NCI-H2196 treated with DMSO at 0.1 percent for 48 hours (cell line): Measurements from ENCODE around the gene PLXNA2.

Experiments used
- DNase-seq: peaks from one replicate; lab custom pipeline; 2025; ENCODE audit not compliant: unreplicated experiment; lab: John Stamatoyannopoulos, UW

The PLXNA2 gene

DNA sequence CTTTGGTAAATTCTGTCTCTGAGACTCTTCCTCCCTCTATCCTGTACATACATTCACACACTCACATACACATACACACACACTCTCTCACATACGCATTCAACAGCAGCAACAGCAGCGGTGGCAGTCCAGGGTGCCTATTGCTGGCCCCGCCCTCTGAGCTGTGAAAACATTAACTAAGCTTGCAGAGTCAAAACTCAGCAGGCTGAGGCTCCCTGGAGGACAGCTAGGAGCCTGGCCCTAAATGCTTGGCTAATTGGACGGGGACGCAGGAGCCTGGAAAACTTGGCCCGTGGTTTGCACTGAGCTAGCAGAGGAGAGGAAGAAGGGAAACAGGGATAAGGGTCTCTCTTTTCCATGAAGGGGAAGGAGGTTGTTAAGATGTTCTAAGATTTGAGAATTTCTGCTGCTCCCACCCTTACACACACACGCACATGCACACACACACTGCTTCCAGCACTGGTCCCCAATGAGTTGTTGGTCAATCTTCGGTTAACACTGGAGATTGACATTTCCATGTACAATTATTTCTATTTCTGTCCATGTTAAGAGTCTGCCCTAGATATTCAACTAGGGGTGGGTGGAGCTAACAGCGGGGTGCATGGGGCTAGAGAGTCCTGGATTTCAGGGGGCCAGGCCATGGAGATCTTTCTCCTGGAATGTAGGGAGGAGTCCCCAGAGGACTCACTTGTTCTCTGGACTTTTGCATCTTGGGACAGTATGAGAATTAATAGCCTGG, 94.2 kb downstream of the PLXNA2 start:
- no peak for DNase-seq

DNA sequence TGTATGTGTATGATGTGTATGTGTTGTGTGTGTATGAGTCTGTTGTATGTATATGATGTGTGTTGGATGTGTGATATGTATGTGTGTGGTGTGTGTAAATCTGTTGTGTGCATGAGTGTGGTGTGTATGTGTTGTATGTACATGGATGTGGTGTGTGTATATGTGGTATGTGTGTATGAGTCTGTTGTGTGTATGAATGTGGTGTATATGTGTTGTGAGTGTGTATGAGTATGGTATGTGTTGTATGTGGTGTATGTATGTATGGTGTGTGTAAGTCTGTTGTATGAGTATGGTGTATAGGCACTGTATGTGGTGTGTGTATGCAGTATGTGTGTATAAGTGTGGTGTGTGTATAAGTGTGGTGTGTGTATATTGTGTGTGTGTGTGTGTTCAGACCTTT, 95.0 kb downstream of the PLXNA2 start:
- DNase-seq = no peak

DNA sequence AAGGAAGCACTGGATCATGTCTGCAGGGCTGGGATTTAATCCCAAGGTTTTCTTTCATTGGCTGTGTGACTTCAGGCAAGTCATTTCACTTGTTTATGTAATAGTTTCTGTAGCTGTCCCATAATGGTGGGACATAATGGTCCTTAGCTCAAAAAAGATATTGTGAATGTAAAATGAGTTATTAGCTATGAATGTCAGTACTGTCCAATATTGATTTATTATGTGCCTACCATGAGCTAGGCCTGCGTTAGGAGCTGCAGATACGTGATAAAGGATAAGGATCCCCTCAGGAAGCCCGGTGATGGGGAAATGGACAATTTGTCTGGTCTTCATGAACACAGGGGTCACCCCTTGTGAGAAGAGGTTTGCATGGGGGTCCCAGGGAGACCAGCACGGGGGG, 95.8 kb downstream of the PLXNA2 start:
- no peak for DNase-seq

DNA sequence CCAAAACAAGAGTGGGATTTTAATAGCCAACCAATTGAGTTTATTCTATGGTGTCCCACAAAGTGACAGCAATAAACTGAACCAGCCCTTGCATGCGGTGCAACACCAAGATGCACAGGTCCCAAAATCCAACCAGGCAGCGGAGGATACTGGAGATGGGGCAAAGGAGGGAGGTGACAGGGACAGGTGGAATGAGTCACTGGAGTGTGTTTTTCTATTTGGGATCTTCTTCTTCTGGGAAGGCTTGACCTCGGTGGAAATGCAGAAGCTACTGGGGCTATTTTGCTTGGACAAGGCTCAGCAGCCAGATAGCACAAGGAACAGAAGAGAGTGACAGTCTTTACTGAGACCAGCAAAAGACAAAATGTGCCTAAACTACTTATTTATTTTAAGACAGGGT, 97.5 kb downstream of the PLXNA2 start:
- no peak for DNase-seq

DNA sequence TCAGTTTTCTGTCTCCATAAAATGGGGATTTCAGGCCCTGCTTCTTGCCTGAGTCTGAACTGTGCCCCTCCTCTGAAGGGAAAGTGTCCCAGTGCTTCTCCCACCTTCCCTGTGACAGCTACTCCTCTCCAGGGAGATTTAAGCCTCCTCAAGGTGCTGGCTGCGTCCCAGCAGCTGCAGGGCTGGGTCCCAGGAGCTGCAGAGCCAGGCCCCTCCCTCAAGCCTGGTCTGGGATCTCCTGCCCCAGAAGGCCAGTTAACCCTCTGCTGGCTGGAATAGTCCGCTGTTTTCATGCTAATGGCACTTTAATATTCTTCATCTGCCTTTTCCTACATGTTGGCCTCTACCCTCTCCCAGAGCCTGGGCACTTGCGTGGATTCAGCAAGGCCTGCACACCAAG, 99.0 kb downstream of the PLXNA2 start:
- no peak for DNase-seq

DNA sequence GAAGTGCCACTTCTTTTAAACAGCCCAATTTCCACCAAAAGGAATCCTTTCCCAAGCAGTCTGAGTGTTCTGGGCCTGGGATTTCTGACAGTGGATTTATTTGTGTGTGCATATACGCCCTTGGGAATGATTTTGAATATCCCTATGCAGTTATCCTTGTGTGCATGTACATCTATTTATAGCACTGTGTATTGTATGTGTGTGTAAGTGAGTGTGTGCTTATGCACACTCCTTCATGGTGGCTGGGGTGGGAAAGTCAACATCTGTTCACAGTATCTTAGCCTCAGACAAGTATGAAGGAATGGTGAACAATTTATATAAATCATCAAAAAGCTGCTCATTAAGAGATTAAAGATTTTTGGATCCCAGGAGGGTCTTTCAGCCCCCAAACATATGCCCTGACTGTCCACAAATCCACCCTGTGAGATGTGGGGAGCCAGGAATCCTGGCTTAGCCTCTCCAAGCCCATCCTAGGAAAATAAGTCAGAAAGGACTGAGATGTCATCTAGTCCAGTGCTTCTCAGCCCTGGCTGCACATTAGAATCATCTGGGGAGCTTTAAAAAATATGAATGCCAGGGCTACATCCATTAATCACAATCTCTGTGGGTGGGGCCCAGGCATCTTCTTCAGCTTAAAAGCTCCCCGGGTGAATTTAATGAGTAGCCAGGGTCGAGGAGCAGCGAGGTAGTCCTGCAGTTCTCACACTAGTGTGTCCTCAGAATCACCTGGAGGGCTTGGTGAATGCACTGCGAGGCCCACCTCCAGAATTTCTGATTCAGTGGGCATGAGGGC, 101.4 kb downstream of the PLXNA2 start:
- DNase-seq = no peak

DNA sequence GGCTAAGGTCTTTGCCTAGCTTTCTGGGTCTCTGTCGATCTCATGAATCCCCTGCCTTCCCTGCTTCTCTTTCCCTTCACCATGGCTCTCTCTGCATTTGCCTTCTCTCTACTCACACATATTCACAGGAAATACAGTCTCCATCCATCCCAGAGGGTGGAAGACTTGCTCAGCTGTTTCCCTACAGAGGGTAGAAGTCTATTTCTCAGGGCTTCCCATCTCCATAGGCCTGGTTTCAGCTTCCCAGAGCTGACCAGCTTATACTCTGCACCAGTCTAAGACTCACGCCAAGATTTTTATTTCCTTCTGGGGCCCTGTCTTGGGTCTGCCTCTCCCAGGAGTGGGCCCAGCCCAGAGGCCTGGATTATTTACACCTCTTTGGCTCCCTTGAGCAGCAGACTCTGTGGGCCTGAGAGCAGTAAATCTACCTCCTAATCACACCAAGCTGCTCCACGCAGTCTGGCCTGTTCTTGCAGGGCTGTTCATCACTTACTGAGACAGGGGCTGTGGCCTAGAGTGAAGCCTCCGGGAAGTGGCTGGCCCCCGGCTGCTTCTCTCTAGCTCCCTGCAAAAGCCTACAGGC, 102.5 kb downstream of the PLXNA2 start:
- DNase-seq = no peak

DNA sequence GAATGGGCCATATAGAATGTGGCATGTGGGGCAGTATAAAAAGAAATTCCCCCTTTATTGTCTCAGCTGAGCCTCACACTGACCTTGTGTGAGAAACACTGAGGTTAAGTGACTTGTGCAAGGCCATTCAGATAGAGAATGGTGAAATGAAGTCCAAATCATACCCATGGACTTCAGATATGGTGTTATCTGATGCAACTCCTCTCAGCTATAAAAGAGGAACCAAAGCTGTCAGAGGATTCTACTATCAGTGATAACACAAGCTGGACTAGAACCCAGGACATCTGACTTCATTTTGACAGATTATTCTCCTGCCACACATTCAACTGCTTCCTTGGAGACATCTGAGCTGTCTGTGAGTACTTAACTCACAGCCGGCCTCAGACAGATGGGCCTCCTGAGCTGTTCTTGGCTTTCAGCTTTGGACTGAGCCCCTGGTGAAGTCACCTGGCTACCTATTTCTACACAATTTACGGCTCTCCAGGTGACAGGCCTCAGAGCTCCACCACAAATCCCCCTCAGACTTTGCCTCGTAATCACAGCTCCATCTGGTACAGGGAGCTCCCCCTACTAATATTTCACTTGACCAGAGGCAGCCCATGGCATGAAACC, 104.6 kb downstream of the PLXNA2 start:
- DNase-seq = no peak

DNA sequence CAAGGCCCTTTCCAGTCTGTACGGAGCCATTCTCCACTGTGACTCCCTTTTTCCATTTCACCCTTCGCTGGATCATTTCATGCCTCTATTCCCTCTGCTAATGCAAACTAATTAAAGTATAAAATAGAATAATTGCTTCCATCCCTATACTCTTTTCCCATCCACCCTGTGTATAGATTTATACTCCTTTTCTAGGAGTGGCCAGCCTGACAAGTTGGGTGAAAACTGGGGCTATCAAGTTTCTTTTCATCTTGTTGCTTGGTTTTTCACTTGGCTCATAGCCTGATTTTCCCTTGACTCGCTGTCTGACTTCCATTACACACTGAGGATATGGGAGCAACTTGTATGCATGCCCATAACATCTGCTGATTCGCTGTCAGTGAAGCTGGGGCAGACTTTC, 107.0 kb downstream of the PLXNA2 start:
- DNase-seq = no peak

DNA sequence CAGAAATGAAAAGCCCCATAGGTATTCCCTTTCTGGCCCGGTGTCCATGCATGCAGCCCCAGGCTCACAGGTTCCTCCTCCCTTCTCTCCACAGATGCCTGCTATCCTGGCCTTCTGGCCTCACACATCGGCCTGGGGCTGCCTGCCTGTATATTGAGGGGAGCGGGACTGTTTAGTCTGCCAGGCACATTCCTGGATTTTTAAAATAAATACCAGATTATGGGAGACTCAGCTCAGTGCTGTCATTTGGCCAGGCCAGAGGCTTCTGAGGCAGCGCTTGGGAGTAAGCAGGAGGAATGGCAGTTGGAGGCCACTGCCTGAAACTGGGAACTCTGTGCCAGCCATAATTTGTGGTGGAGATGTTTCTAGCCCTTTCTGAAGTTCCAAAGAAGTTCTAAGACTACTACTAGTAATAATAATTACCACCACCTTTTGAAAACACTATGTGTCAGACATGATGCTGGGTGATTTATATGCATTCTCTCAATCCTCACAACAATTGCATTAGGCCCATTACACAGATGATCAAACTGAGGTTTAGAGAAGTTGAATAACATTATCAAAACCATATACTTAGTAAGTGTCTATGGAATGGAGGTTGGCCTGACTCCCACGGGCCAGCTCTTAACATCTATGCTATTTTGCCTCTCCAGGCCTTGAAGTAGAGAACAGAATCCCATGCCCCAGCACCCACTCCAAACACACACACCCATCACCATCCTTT, 107.6 kb downstream of the PLXNA2 start:
- no peak for DNase-seq

DNA sequence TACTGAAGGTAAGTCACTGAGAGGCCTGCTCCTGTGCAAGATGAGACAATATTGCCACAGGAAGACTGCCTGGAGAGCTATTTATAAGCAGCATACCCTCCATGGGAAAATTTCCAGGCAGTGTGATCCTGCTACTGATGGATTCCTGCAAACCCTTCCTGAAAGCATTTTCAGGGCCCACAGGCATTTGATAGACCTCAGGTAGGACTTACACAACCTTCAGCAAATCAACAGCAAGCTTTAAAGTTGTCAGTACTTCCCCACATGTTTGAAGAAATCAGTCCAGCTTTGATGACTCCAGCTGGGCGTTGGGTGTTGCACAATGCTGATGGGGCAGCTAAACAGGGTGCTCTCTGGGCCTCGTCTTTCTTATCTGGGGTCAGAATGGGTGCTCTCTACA, 108.8 kb downstream of the PLXNA2 start:
- no peak for DNase-seq

DNA sequence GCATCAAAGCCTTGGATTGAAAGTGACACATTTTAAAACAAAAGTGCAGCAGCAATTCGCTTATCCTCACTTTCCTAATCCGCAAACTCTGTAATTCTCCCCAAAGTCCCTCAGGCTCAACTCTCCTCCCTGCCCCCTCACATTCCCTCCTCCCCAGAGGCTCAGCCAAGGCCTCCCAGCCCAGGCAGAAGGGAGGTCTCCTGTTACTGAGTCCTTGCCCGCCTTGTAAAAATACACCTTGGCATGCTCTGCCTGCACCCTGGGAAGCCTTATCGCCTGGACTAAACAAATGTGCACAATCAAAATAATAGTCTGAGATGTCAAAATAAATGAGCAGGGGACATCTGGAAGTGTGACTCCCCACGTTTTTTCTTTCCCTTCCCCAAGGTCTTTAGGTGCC, 109.7 kb downstream of the PLXNA2 start:
- DNase-seq = no peak

DNA sequence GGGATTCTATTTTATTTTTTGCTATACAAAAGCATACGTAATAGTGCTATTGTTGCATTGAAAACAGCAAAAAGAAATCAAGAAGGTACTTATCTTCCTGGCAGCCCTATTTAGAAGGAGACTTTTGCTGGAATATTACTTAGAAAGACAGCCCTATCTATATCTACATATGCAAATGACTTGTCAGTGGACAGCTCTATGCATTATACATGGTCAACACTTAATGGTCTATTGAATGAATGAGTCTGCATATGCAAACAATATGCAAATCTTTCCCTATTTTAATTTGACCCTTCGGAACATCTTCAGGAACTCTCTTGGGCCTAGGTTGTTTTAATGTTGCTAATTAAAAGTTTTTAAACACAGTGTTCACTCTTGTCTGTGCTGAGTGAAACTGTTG, 110.8 kb downstream of the PLXNA2 start:
- no peak for DNase-seq

DNA sequence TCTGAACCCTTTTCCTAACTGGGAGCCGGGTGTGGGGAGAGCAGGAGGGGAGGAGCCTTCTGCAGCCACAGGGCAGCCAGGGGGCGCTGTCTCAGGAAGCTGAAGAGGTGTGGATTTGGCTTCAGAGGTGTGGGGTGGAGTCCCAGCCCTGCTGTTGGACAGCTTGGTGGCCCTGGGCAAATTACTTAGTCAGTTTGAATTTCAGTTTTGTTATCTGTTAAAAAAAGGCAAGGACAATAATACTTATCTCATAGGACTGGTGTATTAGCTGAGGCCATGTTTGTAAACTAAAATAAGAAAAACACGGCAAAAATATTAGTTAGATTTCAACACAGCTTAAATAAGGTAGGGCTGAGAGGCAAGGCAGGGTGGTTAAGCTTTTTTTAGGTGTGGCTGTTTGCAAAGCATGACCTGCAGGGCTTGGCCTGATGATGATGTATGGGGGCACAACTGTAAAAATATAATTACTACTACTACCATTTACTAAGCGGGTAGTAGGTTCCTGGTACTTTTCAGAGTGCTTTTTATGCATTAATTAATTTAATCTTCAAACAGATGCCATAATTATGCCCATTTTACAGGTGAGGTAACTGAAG, 111.8 kb downstream of the PLXNA2 start:
- peak; percentile 39 for DNase-seq

DNA sequence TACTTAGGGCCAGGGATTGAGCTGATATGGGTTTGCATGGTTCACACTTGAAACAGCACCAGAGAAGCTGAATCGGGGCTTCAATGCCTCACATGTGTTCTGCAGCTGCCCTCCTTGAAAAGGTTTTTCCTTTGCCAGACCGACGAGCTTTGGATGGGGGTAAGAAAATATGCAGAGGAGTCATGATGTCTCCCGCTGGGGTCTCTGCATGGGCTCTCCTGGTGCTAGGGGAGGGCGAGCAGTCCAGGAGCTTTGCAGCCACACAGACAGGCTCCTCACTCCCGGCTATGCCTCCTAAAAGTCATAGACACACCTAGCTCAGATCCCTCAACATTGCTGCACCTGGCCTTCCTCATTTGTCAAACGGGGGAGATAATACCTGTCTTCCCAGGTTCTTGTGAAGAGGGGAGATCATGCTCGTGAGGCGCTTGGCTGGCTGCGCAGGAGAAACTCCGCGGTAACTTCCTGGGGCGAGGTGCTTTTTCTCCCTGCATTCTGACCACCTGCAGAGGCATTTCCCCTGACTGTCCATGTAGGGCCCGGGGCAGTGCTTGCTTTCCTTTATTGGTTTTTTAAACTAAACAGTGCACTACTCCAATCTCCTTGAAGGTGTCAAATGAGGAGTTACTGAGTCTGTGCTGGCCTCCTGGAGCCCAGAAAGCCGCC, 112.4 kb downstream of the PLXNA2 start:
- no peak for DNase-seq

DNA sequence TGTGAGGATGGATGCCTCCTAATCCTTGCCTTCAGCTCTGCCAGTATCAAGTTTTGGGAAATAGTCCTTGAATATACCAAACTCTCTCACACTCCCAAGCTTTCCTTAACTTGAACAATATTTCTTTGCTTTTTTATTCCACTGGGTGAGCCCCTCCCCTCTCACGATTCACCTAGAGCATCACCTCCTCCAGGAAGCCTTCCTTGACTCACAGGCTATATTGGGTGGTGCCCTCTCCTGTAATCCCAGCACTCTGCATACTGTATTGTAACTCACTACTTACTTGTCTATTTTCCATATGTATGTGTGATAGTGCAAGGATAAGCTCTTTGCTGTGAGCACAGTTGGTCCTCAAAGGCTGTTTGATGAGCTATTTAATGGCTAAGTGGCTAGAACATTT, 114.7 kb downstream of the PLXNA2 start:
- DNase-seq = no peak

DNA sequence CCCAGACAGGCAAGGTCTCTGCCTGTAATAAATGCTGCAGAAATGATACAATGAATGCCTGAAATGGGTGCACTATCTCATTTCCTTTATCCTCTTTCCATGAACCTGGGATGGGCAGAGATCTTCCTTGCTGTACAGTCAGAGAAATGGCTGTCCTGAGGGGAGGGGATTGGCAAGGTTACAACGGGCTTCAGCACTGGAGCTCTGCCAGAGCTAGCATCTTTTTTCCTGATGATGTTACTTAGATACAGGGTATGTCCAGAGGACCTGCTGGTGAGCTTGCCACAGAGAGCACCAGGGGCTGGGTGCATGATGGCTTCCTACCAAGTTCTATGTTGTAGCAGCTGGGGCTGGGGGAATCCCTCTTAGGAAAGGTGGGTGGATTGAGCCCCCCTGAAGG, 115.1 kb downstream of the PLXNA2 start:
- DNase-seq = no peak

DNA sequence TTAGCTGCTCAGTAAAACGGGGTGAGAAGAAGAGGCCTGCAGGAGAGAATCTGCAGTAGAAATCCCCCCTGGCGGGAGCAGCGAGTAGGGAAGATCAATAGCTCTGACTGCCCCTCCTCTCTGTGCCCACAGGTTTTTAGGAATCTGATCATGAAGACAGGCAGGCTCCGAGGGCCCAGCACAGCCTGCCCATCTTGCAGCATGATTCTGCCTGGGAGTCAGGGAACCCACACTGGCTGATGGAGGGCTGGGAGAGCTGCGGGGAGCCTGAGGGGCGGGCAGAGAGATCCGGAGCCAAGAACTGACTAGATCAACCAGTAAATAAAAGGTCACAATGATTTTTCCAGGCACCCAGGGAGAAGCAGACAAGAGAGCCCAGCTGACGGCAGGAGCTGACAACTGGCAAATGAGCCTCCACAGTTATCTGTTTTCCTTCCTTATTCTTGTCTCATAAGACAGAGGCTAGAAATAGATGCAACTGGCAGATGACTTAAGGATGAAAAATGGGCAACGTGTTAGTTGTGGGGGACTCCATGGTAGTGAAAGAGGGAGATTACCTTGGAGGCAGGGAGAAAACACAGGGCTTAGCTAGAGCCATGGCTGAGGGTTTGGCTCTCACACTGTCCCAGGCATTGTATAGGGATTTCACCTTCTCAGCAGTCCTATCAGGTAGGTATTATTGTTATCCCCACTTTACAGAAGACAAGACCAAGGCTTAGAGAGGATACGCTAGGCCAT, 116.2 kb downstream of the PLXNA2 start:
- DNase-seq = no peak

DNA sequence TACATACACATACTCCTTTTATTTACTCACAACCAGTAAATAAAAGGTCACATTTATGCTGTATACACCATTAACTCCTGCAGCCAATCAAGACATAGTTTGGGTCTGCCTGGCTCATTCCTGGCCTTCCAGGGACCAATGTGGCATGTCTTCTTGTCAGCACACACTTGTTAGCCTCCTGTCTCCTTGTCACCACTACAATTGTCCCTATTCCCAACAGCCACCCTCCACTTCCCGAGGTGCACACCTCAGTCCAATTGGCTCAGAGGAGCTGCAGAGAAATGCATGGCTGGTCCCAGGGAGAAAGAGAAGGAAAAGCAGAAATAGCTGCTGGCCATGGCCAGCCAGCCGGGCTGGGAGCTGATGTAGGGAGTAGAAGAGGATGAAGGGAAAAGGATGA, 116.9 kb downstream of the PLXNA2 start:
- no peak for DNase-seq

DNA sequence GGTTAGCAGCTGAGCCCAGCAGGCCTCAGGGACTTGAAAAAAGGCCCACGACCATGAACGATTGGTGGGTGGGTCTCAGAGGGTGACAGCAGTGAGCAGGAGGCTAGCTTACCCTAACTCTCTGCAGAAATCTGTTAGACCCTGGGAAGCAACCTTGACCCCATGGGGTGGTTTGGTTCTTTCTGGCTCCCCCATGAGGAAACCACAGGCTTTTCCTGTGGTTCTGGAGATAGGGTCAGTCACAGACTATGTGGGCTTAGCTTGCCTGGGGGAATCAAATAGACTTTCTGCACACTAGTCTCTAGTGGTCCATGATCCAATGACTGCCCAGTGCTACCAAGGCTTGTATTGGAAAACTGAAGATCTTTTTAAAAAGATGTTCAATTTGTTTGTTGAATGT, 118.1 kb downstream of the PLXNA2 start:
- DNase-seq = no peak
